IPS-NIHi7 (cell line): ENCODE results near the gene LMO1.
A peak's percentile ranks its signal among the peaks of the same experiment; 100 is the strongest.

Experiments
- DNase-seq: peaks from one replicate; pipeline ENCODE4 v3.0.0; 2012; ENCODE audit warnings: mixed read lengths; ENCODE audit errors: extremely low spot score

LMO1 gene

DNA sequence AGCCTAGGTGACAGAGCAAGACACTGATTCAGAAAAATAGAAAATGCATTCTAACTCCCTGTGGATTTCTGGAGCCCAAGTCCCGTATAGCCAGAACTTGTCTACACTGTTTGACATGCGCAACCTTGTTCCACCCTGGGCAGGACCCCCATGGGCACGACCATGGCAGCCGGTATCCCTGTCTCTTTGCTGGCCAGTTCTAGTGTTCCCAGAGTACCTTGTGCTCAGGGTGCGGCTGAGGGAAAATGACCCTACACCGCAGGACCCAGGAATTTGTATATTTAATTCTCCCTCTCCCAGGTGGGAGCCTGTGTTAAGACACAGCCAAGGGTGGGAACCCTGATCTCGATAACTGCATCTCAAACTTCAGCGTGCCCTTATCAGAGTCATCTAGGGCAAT, 58.1 kb downstream of the LMO1 start:
- DNase-seq = no peak

DNA sequence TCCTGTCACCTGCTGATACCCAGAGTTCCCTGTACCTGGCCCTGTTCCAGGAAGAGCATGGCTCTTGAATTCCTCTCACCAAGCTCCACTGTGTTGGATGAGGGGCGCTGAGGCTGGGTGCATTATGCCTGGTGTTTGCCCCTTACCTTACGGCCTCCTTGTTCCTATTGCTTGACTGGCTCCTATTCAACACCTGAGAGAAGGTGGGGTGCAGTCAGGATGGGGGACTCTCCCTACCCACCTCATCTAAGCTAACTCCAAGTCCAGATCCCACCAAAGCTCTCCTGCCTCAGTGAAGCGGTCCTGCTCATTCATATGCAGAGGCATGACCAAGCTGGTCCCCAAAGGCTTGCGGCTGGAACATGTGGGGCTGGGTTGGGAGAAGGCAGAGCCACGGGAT, 59.1 kb downstream of the LMO1 start:
- no peak for DNase-seq

DNA sequence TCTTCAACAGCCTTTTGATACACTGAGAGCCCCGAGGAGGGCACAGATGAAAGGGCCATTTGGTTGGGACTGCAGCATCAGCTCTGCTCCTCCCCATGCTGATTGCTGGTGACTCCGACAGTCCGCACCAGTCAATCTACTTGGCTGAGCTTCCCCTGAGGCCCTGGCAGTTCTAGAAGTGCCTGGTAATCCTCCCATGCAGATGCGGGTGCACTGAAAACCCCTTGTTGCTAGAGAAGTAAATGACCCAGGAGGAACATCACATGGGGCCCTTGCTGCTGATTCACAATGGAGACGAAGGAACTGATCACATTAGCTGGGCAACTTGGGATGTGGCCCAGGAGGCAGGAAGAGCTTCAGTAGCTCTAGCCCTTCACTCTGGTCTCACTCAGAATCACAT, 59.7 kb downstream of the LMO1 start:
- no peak for DNase-seq

GRCh38 chr11:8203414-8203715, 60.3 kb downstream of the LMO1 start:
- DNase-seq = no peak

- no peak for DNase-seq
Observed at GRCh38 chr11:8202516-8203413, 60.9 kb downstream of the LMO1 start.

DNA sequence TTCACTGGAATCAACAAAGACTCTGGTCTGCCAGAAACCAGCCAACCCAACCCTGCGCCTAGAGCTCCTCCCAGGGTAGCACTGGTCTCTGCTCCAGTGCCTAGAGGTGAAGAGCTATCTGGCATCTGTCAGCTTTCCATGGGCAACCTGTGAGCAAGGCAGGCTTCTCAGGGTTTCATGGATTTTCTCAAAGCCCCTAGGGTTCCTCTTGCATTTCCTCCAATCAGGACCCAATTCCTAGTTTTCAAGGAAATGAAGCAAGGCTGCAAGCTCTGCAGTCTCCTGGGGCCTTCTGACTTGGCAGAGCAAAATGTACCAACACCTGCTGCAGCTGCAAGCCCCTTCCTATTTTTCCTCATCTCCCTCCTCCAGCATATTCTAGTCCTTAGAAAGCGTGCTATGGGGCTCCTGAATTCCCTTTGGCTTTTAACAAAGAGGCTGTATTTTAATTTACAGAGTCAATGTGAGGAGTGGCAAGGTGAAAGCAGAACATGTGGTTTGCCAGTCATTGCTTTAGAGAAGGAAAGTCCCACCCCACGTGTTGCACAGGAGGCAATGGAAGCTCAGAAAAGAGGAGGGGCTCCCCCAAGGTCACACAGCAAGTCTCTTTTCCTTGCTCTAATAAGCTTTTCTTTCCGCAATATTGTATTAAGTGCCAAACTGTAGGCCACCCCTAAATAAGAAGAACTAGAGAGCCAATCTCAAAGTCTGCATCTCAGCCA, 61.9 kb downstream of the LMO1 start:
- no peak for DNase-seq

GRCh38 chr11:8199676-8200075, 64.0 kb downstream of the LMO1 start:
- DNase-seq = no peak

GRCh38 chr11:8196749-8197148, 66.9 kb downstream of the LMO1 start:
- DNase-seq = no peak

DNA sequence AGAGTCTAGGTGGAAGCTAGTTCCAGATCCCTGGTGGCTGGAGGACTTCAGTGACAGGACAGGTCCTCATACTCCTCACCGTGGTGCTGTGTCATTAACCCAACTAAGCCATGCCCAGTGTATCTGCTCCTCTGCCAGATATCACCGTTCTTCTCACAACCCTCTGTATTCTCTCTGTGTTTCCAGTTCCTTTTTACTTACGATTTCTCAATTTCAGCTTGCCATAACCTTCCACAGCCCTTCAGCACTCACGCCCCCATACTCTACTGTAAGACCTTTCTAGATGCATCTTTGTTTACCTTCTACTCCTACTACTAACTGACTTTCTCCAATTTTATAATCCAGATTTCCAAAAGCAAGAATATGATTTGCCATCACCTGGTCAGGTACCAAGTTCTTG, 68.7 kb downstream of the LMO1 start:
- DNase-seq = no peak

GRCh38 chr11:8192896-8193209, 70.8 kb downstream of the LMO1 start:
- no peak for DNase-seq

- DNase-seq = peak; percentile 93
Observed at GRCh38 chr11:8192016-8192895, 71.4 kb downstream of the LMO1 start.

DNA sequence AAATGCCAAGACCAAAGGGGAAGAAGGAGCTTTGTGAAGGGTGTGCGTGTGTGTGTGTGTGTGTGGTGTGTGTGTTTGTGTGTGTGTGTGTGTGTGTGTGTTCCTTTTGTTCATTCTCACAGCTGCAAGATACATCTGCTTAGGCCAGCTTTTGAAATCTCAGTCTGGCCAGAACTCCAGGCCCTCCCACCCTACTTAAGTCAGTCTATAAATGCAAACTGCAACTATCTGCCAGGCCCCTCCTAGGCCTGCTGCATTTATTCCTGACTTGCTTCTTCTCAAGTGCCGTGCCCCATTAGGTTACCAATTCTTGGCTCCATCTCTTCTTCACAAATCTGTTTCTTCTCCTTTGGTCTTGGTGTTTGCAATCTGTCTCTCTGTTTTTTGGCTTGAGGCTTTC, 73.2 kb downstream of the LMO1 start:
- DNase-seq = no peak

- peak; percentile 2 for DNase-seq
Observed at GRCh38 chr11:8186429-8186828, 77.2 kb downstream of the LMO1 start.

- no peak for DNase-seq
Observed at GRCh38 chr11:8183111-8183510, 80.6 kb downstream of the LMO1 start.

DNA sequence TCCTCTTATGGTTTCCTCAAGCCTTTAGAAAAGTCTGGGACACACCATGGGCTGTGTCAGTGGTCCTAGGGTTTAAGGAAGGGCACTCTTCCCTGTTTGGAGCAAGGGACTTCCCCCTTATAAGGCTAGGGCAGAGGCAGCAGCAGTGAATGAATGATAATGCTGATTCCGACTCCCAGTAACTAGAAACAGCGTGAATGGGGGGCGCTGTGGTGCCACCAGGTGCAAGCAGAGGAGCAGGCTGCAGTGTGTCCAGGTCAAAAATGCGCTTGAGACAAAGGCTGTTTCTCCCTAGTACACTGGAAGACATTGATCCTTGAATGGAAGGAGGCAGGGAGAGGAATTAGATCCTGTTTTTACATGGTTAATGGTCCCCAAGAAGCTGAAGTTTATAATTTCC, 83.2 kb downstream of the LMO1 start:
- DNase-seq = peak; percentile 38

- no peak for DNase-seq
Observed at GRCh38 chr11:8178297-8178696, 85.4 kb downstream of the LMO1 start.

- no peak for DNase-seq
Observed at GRCh38 chr11:8177136-8177535, 86.5 kb downstream of the LMO1 start.
